HEK293 (cell line): ENCODE measurements around the gene PTGER1.

Experiments
- EGR2 ChIP-seq: fragments of 450-650 bp; formaldehyde crosslinking; IDR thresholded peaks from 2 replicates; pipeline ENCODE4 v1.5.1; 2016; ENCODE audit warnings: low read depth, missing biosample characterization, missing genetic modification characterization
- ELK4 ChIP-seq: IDR thresholded peaks from 2 replicates; pipeline ENCODE4 v1.6.1; 2011; ENCODE audit warnings: mild to moderate bottlenecking, low read depth, low read length, borderline replicate concordance
- FEZF1 ChIP-seq: fragments of 450-650 bp; formaldehyde crosslinking; IDR thresholded peaks from 2 replicates; pipeline ENCODE4 v1.5.1; 2016; ENCODE audit warnings: missing biosample characterization, missing genetic modification characterization
- HIC1 ChIP-seq: fragments of 450-650 bp; formaldehyde crosslinking; IDR thresholded peaks from 2 replicates; pipeline ENCODE4 v1.5.1; 2016; ENCODE audit warnings: missing biosample characterization, missing genetic modification characterization
- PATZ1 ChIP-seq: fragments of 450-650 bp; formaldehyde crosslinking; IDR thresholded peaks from 2 replicates; pipeline ENCODE4 v1.5.1; 2016; ENCODE audit warnings: missing biosample characterization, missing genetic modification characterization
- PBX3 ChIP-seq: sonication (generic); formaldehyde crosslinking; IDR thresholded peaks from 2 replicates; pipeline ENCODE4 v1.8.1; 2022; ENCODE audit warnings: mild to moderate bottlenecking, moderate library complexity, missing genetic modification reagents
- SP7 ChIP-seq: fragments of 450-650 bp; formaldehyde crosslinking; IDR thresholded peaks from 2 replicates; pipeline ENCODE4 v1.5.1; 2016; ENCODE audit warnings: missing biosample characterization, missing genetic modification characterization
- TSHZ1 ChIP-seq: fragments of 450-650 bp; formaldehyde crosslinking; IDR thresholded peaks from 2 replicates; pipeline ENCODE4 v1.5.1; 2016; ENCODE audit warnings: missing biosample characterization, missing genetic modification characterization, borderline replicate concordance
- ZBTB48 ChIP-seq: fragments of 450-650 bp; formaldehyde crosslinking; IDR thresholded peaks from 2 replicates; pipeline ENCODE4 v1.5.1; 2016; ENCODE audit warnings: missing biosample characterization, missing genetic modification characterization
- ZFHX2 ChIP-seq: fragments of 450-650 bp; formaldehyde crosslinking; conservative IDR thresholded peaks from 2 replicates; pipeline ENCODE4 v1.5.1; 2016; ENCODE audit warnings: missing biosample characterization, missing genetic modification characterization
- ZFP3 ChIP-seq: fragments of 450-650 bp; formaldehyde crosslinking; IDR thresholded peaks from 2 replicates; pipeline ENCODE4 v1.5.1; 2016; ENCODE audit warnings: low read depth, missing biosample characterization, missing genetic modification characterization
- ZNF140 ChIP-seq: fragments of 450-650 bp; formaldehyde crosslinking; IDR thresholded peaks from 2 replicates; pipeline ENCODE4 v1.5.1; 2016; ENCODE audit warnings: missing biosample characterization, missing genetic modification characterization
- ZNF16 ChIP-seq: fragments of 450-650 bp; formaldehyde crosslinking; IDR thresholded peaks from 2 replicates; pipeline ENCODE4 v1.5.1; 2016; ENCODE audit warnings: low read depth, missing biosample characterization, missing genetic modification characterization
- ZNF174 ChIP-seq: fragments of 450-650 bp; formaldehyde crosslinking; IDR thresholded peaks from 2 replicates; pipeline ENCODE4 v1.5.0; 2017; ENCODE audit warnings: missing biosample characterization, mild to moderate bottlenecking, missing genetic modification characterization
- ZNF2 ChIP-seq: fragments of 450-650 bp; formaldehyde crosslinking; IDR thresholded peaks from 2 replicates; pipeline ENCODE4 v1.5.1; 2016; ENCODE audit warnings: missing biosample characterization, missing genetic modification characterization
- ZNF280D ChIP-seq: fragments of 450-650 bp; formaldehyde crosslinking; IDR thresholded peaks from 2 replicates; pipeline ENCODE4 v1.5.1; 2016; ENCODE audit warnings: missing biosample characterization, missing genetic modification characterization
- ZNF335 ChIP-seq: fragments of 450-650 bp; formaldehyde crosslinking; conservative IDR thresholded peaks from 2 replicates; pipeline ENCODE4 v1.5.1; 2016; ENCODE audit warnings: missing biosample characterization, missing genetic modification characterization
- ZNF341 ChIP-seq: fragments of 450-650 bp; formaldehyde crosslinking; IDR thresholded peaks from 2 replicates; pipeline ENCODE4; 2016; ENCODE audit warnings: low read depth, missing biosample characterization, missing genetic modification characterization
- ZNF521 ChIP-seq: fragments of 450-650 bp; formaldehyde crosslinking; IDR thresholded peaks from 2 replicates; pipeline ENCODE4 v1.5.1; 2017; ENCODE audit warnings: missing biosample characterization, mild to moderate bottlenecking, missing genetic modification characterization
- ZNF560 ChIP-seq: fragments of 450-650 bp; formaldehyde crosslinking; IDR thresholded peaks from 2 replicates; pipeline ENCODE4 v1.5.1; 2017; ENCODE audit warnings: missing biosample characterization, missing genetic modification characterization, borderline replicate concordance
- ZNF747 ChIP-seq: fragments of 450-650 bp; formaldehyde crosslinking; IDR thresholded peaks from 2 replicates; pipeline ENCODE4 v1.5.1; 2016; ENCODE audit warnings: missing biosample characterization, missing genetic modification characterization
- ZNF768 ChIP-seq: fragments of 450-650 bp; formaldehyde crosslinking; IDR thresholded peaks from 2 replicates; pipeline ENCODE4 v1.5.1; 2018; ENCODE audit warnings: missing biosample characterization, mild to moderate bottlenecking, missing genetic modification characterization
- ZNF785 ChIP-seq: fragments of 450-650 bp; formaldehyde crosslinking; IDR thresholded peaks from 2 replicates; pipeline ENCODE4 v1.5.1; 2016; ENCODE audit warnings: missing biosample characterization, missing genetic modification characterization
- ZNF830 ChIP-seq: fragments of 450-650 bp; IDR thresholded peaks from 2 replicates; pipeline ENCODE4 v1.5.0; 2018; ENCODE audit warnings: missing biosample characterization, missing genetic modification characterization, low read depth, mild to moderate bottlenecking, moderate library complexity
- ZXDB ChIP-seq: fragments of 450-650 bp; formaldehyde crosslinking; IDR thresholded peaks from 2 replicates; pipeline ENCODE4 v1.5.1; 2016; ENCODE audit warnings: missing biosample characterization, missing genetic modification characterization

The PTGER1 gene

GRCh38 chr19:14479975-14480699 lies 5.0 kb upstream of the PTGER1 start (continued):
- TF ChIP-seq ZNF280D (no peak), ZXDB (tag by site-specific recombination) (no peak), ZNF140 (no peak), PATZ1 (peak; percentile 67), ZNF768 (no peak), ZFHX2 (peak; percentile 85), ZNF174 (no peak), FEZF1 (no peak), ZNF830 (tag by site-specific recombination) (no peak), ZNF2 (0 out of 2 replicates have a peak, but pooled peaks have one; percentile 41), ELK4 (no peak), ZFP3 (tag by site-specific recombination) (no peak), ZNF521 (tag by site-specific recombination) (no peak), ZNF335 (tag by site-specific recombination) (no peak), ZBTB48 (peak; percentile 66), ZNF16 (tag by site-specific recombination) (no peak), ZNF560 (tag by site-specific recombination) (no peak), ZNF747 (tag by site-specific recombination) (no peak), ZNF341 (tag by site-specific recombination) (no peak), ZNF785 (tag by site-specific recombination) (no peak), EGR2 (peak; percentile 58), SP7 (tag by site-specific recombination) (0 out of 2 replicates have a peak, but pooled peaks have one; percentile 43), HIC1 (no peak), TSHZ1 (tag by site-specific recombination) (no peak), PBX3 (CRISPR knock-in tag) (no peak)
